Measurements from ENCODE around the gene UQCR11. TPM values are rescaled to one million over a fixed set of nuclear protein-coding genes. Genes with fewer than 3 reads are reported as not detected.

UQCR11 gene
- polyA plus RNA-seq, 3 donors: 81.1 to 117 (median 92.1) TPM

DNA sequence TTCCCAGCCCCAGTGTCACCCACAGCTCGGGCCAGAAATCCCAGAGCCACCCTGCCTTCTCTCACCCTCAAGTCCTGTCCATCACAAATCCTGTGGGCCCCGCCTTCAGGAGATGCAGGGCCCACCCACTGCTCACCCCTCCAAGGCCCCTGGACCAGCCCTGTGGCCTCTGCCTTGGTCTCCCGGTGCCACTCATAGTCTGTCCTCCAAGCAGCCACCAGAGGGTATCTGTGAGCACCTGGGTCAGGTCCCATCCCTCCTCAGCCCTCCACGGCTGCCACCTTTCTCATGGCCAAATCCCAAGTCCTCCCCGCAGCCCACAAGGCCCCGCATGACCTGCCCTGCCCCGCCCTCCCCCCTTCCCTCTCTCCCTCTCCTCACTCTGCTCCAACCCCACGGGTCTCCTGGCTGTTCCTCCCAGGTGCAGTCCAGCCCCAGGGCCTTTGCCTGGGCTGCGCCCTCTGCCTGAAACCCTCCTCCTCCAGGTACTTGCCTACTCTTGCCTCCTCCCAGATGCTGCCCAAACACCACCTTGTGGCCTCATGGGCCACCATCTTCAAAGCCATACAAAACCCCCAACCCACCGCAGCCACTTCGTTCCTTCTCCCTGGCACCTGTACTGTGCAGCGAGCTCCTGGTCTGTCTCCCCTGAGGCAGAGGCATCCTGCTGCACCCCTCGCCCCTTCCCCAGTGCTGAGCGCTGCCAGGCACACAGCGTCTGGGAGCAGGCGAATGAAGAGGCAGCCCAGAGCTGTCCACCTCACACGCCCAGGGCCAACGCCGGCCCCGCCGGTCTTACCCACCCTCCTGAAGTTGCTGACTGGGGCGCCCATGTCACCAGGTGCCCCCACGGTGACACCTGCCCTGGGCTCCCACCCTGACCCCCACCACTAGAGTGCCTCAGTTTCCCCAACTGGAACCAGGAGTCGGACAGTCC, 13.2 kb upstream of the UQCR11 start:
- DNase-seq (ENCODE audit: low read depth in 3 of 3, low spot score in 2 of 3): no peak

DNA sequence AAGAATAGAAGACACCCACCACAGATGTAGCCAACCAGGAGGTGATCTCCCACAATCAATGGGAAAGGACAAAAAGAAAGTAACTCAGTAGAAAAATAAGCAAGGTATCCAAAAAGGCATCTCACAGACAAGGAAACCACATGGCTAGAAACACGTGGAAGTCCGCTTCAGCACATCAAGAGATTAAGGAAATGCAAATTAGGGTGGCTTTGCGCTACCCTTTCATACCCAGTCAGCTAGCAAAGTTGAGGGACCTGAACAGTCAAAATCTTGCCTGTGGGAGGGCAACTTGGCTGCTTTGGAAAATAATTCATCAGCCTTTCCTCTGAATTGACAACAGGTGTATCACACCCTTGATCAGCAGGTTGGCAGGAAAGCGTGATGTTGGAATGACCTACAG, 11.6 kb upstream of the UQCR11 start:
- no peak for DNase-seq (ENCODE audit: low read depth in 3 of 3, low spot score in 2 of 3)

DNA sequence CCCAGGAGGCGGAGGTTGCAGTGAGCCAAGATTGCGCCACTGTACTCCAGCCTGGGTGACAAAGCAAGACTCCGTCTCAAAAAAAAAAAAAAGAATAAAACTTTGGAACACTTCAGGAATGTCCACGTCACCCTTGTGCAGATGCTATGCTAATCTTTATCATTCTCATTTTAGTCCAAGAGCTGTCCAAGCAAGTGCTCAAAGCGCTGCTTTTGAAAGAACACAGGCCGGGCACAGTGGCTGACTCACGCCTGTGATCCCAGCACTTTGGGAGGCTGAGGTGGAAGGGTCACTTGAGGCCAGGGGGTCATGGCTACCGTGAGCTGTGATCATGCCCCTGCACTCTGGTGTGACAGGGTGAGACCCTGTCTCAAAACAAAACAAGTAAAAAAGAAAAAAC, 11.1 kb upstream of the UQCR11 start:
- no peak for DNase-seq (ENCODE audit: low read depth in 3 of 3, low spot score in 2 of 3)

- no peak for DNase-seq (ENCODE audit: low read depth in 3 of 3, low spot score in 2 of 3)
These were observed 10.0 kb upstream of the UQCR11 start for GRCh38 chr19:1615156-1615765.

GRCh38 chr19:1613808-1614570, 8.7 kb upstream of the UQCR11 start:
- no peak for DNase-seq (ENCODE audit: low read depth in 3 of 3, low spot score in 2 of 3)

DNA sequence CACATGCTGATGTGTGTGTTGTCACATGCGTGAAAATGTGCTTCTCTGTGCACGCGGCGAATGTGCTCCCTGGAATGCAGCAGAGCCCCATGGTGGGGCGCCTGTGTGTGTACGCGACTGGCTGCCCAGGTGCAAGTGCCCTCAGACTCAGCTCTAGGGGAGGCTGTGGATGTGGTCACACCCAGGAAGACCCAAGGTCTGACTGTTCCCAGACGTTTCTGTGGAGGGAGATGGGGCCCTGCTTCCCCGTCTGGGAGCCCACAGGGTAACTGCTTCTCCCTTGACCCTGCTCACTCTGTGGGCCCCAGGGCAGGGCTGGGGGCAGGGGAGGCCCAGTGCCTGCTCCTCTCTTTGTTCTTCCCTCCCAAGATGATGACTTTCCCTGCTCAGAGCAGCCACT, 7.9 kb upstream of the UQCR11 start:
- DNase-seq (ENCODE audit: low read depth in 3 of 3, low spot score in 2 of 3): no peak

GRCh38 chr19:1612114-1613086, 7.1 kb upstream of the UQCR11 start:
- no peak for DNase-seq (ENCODE audit: low read depth in 3 of 3, low spot score in 2 of 3)

DNA sequence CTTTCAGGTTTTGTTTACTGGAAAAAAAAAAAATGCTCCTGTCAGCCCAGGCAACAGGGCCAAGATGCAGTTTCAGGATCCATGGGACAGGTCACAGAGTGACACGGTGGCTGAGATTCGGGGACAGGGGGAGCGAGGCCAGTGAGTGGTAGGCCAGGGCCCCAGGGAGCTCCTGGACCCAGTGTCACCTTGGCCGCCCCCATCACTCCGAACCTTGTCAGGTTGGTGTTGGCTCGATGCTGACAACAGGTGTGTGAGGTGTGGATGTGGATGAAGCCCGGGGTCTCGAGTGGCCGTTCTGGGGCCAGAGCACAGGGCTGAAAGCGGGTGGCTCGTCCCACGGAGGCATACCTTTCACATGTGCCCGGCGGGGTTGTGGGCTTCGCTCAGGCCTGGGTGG, 6.1 kb upstream of the UQCR11 start:
- no peak for DNase-seq (ENCODE audit: low read depth in 3 of 3, low spot score in 2 of 3)

GRCh38 chr19:1610579-1610978, 5.3 kb upstream of the UQCR11 start:
- no peak for DNase-seq (ENCODE audit: low read depth in 3 of 3, low spot score in 2 of 3)

DNA sequence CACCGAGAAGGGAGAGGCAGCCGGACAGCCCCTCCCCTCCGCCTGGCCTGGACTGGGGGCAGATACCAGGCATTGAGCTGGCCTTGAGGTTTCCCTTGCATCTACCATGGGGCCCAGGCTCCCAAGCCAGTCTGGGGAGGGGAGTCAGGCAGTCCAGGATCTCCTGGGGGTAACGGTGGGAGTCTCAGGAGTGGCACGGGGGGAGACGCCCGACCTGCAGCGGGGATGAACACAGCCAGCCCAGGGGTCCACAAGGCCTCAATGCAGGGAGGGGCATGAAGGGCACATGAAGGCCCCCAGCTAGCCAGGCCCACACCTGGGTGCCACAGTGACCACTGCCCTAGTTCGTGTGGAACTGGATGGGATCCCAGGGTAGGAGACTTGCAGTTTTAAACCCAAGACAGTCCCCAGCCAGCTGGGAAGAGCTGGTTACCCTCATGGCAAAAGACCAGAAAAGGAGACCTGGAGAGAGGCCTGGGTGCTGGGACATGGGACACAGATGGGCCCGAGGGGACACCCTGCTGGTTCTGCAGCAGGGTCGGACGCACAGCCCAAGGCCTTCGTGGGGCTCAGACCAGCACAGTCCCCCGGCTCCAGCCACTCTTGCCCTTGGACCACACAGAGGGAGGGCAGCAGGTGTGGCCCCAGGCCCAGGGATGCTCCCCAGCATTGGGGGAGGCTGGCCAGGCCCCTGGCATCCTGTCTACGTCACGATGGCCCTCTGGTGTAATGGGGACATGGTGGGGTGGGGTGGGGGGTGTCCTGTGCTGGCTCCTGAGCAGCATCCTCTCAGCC, 4.6 kb upstream of the UQCR11 start:
- DNase-seq (ENCODE audit: low read depth in 3 of 3, low spot score in 2 of 3): no peak

- DNase-seq (ENCODE audit: low read depth in 3 of 3, low spot score in 2 of 3): no peak
These were observed 3.8 kb upstream of the UQCR11 start for GRCh38 chr19:1609103-1609396.

GRCh38 chr19:1608359-1609102, 3.3 kb upstream of the UQCR11 start:
- no peak for DNase-seq (ENCODE audit: low read depth in 3 of 3, low spot score in 2 of 3)

GRCh38 chr19:1606138-1606651, 933 bp upstream of the UQCR11 start:
- DNase-seq (ENCODE audit: low read depth in 3 of 3, low spot score in 2 of 3): no peak

GRCh38 chr19:1602091-1602707, 3.1 kb downstream of the UQCR11 start:
- no peak for DNase-seq (ENCODE audit: low read depth in 3 of 3, low spot score in 2 of 3)

GRCh38 chr19:1601613-1602064, 3.6 kb downstream of the UQCR11 start:
- DNase-seq (ENCODE audit: low read depth in 3 of 3, low spot score in 2 of 3): no peak

DNA sequence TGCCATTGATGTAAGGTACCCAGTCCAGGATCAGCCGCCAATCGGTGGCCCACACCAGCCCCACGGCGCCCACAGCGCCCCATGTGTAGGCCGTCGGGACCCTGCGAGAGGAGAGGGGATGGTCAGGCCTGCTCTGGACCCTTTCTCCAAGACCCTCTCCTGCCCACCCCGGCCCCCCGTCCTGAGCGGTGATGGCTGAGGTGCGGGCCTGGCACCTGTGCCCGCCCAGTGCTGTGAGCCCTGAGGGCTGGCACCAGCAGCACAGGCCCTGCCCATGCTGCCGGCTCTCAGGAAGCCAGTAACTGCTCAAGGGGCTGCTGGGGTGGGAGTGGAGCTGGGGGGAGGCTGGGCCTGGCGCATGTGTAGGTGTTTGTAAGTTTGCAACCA, 5.8 kb downstream of the UQCR11 start:
- no peak for DNase-seq (ENCODE audit: low read depth in 3 of 3, low spot score in 2 of 3)

DNA sequence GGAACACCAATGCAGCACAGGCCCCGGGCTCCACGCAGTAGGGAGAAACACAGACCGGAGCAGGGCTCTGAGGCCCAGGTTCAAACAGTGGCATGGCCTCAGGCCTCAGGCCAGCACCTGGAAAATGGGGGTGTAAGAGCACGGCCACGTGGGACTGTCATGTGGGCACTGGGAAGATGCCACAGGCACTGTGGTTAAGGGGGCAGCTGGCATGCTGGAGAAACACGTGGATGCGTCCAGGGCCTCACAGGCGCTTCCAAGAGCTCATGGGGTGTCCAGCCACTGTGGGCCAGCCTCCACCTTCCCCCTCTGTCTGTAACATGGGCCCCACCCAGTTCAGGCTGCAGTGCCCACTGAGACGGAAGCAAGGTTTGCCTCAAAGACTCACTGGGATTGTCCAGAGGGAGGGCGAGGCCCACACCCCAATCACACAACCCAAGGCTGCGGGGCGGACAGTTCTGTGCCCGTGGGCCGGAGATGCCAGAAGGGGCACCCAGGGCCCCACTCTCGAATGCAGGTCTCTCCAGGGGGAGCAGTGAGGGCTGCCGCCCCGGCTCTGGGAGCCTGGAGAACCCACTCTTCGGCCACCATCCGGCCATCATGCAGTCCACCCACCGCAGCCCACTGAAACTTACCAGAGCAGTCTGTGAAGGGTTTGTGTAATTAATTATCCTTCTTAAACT, 6.3 kb downstream of the UQCR11 start:
- no peak for DNase-seq (ENCODE audit: low read depth in 3 of 3, low spot score in 2 of 3)

GRCh38 chr19:1593501-1593772, 11.8 kb downstream of the UQCR11 start:
- no peak for DNase-seq (ENCODE audit: low read depth in 3 of 3, low spot score in 2 of 3)
